Natural killer cell (primary cell): ENCODE data around the gene CXXC5. TPM values are rescaled to one million over a fixed set of nuclear protein-coding genes. Genes with fewer than 3 reads are reported as not detected.

Experiments
- ATAC-seq, 3 donors: fragments of 150-1000 bp in 2 of 3; fragments of 200-7000 bp in 1 of 3; cut with Tn5 transposase; 1 replicate in 1 of 3; 2 replicates in 2 of 3; pipeline ENCODE4 v1.10.0; 2021; ENCODE audit warnings: mild to moderate bottlenecking in 2 of 3, moderate library complexity in 2 of 3
- DNase-seq, 2 donors: peaks; one replicate each; pipeline versions ENCODE4 v3.0.0 to v3.0.0-alpha.2; 2013 to 2021; ENCODE audit warnings: mixed read lengths in 1 of 2
- H3K27ac ChIP-seq: one replicate; pipeline ENCODE4 v1.5.1; 2013; ENCODE audit warnings: mild to moderate bottlenecking, low read length
- H3K27me3 ChIP-seq: one replicate; pipeline ENCODE4 v1.6.1; 2013; ENCODE audit warnings: low read length; ENCODE audit not compliant: control insufficient read depth, insufficient read depth
- H3K36me3 ChIP-seq: one replicate; pipeline ENCODE4 v1.6.1; 2013; ENCODE audit warnings: low read length; ENCODE audit not compliant: control insufficient read depth, insufficient read depth
- H3K4me1 ChIP-seq: one replicate; pipeline ENCODE4 v1.6.1; 2013; ENCODE audit warnings: low read length; ENCODE audit not compliant: control insufficient read depth, insufficient read depth
- H3K4me3 ChIP-seq: one replicate; pipeline ENCODE4 v1.5.1; 2013; ENCODE audit warnings: low read length
- H3K9me3 ChIP-seq: one replicate; pipeline ENCODE4 v1.6.1; 2013; ENCODE audit warnings: low read length; ENCODE audit not compliant: control insufficient read depth, insufficient read depth
- H3K27ac Mint-ChIP-seq, 2 donors: one replicate each; pipeline ENCODE4 v1.8.0; 2022; ENCODE audit warnings: mild to moderate bottlenecking in 2 of 2, mixed read lengths in 2 of 2, moderate library complexity in 1 of 2
- H3K27me3 Mint-ChIP-seq, 2 donors: one replicate each; pipeline ENCODE4 v1.8.0; 2022; ENCODE audit warnings: low read depth in 2 of 2, mixed read lengths in 2 of 2
- H3K36me3 Mint-ChIP-seq: one replicate; pipeline ENCODE4 v1.8.0; 2022; ENCODE audit warnings: mixed read lengths
- H3K4me1 Mint-ChIP-seq, 2 donors: one replicate each; pipeline ENCODE4 v1.8.0; 2022; ENCODE audit warnings: mixed read lengths in 2 of 2
- H3K4me3 Mint-ChIP-seq: one replicate; pipeline ENCODE4 v1.8.0; 2022; ENCODE audit warnings: mild to moderate bottlenecking, moderate library complexity, mixed read lengths
- H3K9me3 Mint-ChIP-seq, 2 donors: one replicate each; pipeline ENCODE4 v1.8.0; 2022; ENCODE audit warnings: mixed read lengths in 2 of 2
- WGBS: methylation state at CpG from one replicate; pipeline ENCODE4 v1.1.7; 2013; ENCODE audit warnings: missing lambda C conversion rate; ENCODE audit not compliant: insufficient coverage; 5-methylcytosine and 5-hydroxymethylcytosine counted together
- intact Hi-C: fragments of 100-400 bp; cut with micrococcal nuclease; formaldehyde crosslinking; loops from one replicate; pipeline ENCODE4 v1.14.2; 2022
- total RNA-seq, 4 donors: library from RNA; stranded (reverse); fragments of 120-200 nt in 1 of 4; gene quantifications; one replicate each; pipeline versions ENCODE4 v1.2.3 to v1.2.4, GENCODE V29; 2013 to 2022
- TF ChIP-seq, protein P1 (sequence below): fragments of 200-600 bp; IDR thresholded peaks from one replicate; pipeline ENCODE4 v1.8.0; 2022; ENCODE audit warnings: antibody characterized with exemption

The CXXC5 gene
- total RNA-seq, 3 donors from 2014 or later (not counting 1 experiment from before 2014, with no cell fraction given) = 75.6 to 124 (median 84.8) TPM

DNA sequence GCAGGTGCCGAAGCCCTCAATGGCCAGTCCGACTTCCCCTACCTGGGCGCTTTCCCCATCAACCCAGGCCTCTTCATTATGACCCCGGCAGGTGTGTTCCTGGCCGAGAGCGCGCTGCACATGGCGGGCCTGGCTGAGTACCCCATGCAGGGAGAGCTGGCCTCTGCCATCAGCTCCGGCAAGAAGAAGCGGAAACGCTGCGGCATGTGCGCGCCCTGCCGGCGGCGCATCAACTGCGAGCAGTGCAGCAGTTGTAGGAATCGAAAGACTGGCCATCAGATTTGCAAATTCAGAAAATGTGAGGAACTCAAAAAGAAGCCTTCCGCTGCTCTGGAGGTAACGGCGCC, 32.9 kb downstream of the CXXC5 start:
- H3K4me3 Mint-ChIP-seq = no peak overlapping the region
- H3K27ac Mint-ChIP-seq = no peak overlapping the region
- 96% methylated on average over 20 of the region's 22 CpGs for WGBS

DNA sequence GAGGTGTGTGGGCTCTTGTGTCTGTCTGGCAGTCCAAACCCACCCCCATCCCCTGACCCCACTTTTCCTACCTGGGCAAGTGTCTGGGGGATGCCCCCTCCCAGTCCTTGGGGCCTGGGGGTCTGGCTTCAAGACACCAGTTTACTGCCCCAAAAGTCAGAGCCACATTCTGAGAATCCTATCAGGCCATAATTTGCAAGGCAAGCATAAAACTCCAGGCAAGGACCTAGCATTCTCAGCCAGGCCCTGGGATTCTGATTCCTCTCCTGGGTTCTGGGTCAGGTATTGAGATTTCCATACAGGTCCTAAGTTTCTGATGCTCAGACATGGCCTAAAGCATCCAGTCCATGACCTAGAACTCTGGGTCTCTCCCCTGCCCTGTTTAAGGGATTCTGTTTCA, 33.3 kb downstream of the CXXC5 start:
- Mint-ChIP-seq H3K4me1 (peaks cover 55 to 77% of the 10 kb centered on the region in 2 donors), H3K9me3 (no peaks in the 10 kb centered on the region), H3K27me3 (no peaks in the 10 kb centered on the region), H3K27ac (no peak overlapping the region), H3K36me3 (no peaks in the 10 kb centered on the region), H3K4me3 (no peak overlapping the region)
- Histone ChIP-seq H3K9me3 (no peaks in the 10 kb centered on the region), H3K27me3 (no peaks in the 10 kb centered on the region), H3K4me3 (no peak overlapping the region), H3K27ac (no peak overlapping the region), H3K4me1 (peaks cover 66% of the 10 kb centered on the region), H3K36me3 (peaks cover 39% of the 10 kb centered on the region)
- DNase-seq (no peak), ATAC-seq (no peak)
- TF ChIP-seq, protein P1, sequence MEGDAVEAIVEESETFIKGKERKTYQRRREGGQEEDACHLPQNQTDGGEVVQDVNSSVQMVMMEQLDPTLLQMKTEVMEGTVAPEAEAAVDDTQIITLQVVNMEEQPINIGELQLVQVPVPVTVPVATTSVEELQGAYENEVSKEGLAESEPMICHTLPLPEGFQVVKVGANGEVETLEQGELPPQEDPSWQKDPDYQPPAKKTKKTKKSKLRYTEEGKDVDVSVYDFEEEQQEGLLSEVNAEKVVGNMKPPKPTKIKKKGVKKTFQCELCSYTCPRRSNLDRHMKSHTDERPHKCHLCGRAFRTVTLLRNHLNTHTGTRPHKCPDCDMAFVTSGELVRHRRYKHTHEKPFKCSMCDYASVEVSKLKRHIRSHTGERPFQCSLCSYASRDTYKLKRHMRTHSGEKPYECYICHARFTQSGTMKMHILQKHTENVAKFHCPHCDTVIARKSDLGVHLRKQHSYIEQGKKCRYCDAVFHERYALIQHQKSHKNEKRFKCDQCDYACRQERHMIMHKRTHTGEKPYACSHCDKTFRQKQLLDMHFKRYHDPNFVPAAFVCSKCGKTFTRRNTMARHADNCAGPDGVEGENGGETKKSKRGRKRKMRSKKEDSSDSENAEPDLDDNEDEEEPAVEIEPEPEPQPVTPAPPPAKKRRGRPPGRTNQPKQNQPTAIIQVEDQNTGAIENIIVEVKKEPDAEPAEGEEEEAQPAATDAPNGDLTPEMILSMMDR = no peak
- intact Hi-C loops = no loop called here

More for the DNA sequence above, 32.9 kb downstream of the CXXC5 start:
- Histone ChIP-seq H3K4me3 (no peak overlapping the region), H3K4me1 (peaks cover 64% of the 10 kb centered on the region), H3K9me3 (no peaks in the 10 kb centered on the region), H3K36me3 (peaks cover 39% of the 10 kb centered on the region), H3K27ac (no peak overlapping the region), H3K27me3 (no peaks in the 10 kb centered on the region)
- Mint-ChIP-seq H3K36me3 (no peaks in the 10 kb centered on the region), H3K4me1 (peaks cover 52 to 75% of the 10 kb centered on the region in 2 donors), H3K27me3 (no peaks in the 10 kb centered on the region), H3K9me3 (no peaks in the 10 kb centered on the region)
- ATAC-seq (no peak), DNase-seq (no peak)
- TF ChIP-seq, protein P1 = no peak
- intact Hi-C loops = no loop called here

DNA sequence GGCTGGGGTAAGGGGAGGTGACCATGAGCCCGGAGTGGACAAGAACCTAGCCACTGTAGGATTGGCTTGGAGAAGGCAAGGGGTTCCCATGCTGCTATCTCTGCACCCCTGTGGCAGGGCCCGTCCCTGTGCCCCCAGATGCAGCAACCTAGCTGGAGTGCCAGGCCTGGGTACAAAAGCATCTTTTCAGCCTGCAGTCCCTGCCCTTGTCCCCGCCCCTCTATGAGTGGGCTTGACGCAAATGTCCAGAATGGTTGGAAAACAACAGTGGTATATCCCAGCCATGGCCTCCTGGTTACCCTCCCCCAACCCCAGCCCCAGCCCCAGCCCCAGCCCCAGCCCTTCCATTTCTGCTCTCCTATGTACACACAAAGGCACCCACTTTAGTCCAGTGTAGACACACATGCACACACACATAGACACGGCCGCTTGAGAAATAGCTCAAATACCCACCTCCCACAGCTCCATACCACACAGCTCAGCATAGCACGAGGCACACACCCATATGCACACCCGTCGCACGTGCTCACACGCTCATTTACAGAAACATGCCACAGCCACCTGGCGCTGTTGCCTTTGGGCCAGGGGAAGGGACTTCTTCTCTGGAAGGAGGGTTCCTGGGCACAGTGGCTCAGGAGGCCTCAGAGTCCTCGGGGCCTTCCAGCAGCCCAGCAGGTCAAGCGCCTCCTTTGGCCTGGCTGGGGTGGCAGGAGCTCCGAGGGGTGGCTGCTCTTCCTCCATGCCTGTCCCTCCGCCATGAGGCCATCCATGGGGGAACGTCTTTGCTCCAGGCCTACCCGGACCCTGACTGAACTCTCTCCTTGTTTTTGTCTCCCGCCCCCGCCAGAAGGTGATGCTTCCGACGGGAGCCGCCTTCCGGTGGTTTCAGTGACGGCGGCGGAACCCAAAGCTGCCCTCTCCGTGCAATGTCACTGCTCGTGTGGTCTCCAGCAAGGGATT, 34.1 kb downstream of the CXXC5 start:
- no peak for ATAC-seq
- peaks cover 60 to 77% of the 10 kb centered on the region in 2 donors for H3K4me1 Mint-ChIP-seq
- TF ChIP-seq, protein P1 = no peak

More for the DNA sequence above, 34.1 kb downstream of the CXXC5 start:
- Histone ChIP-seq H3K27me3 (no peaks in the 10 kb centered on the region), H3K4me3 (no peak overlapping the region), H3K36me3 (peaks cover 38% of the 10 kb centered on the region), H3K4me1 (peaks cover 67% of the 10 kb centered on the region), H3K27ac (no peak overlapping the region), H3K9me3 (no peaks in the 10 kb centered on the region)
- Mint-ChIP-seq H3K36me3 (no peaks in the 10 kb centered on the region), H3K4me3 (no peak overlapping the region), H3K27ac (peak overlapping the region; percentile 84 to 85), H3K27me3 (no peaks in the 10 kb centered on the region), H3K9me3 (no peaks in the 10 kb centered on the region)
- DNase-seq = no peak
- 84% methylated on average over 29 of the region's 29 CpGs for WGBS
- intact Hi-C loops = no loop called here
